Endothelial cell of umbilical vein (primary cell): ENCODE measurements around the gene ITSN1. TPM values are rescaled to one million over a fixed set of nuclear protein-coding genes. Genes with fewer than 3 reads are reported as not detected.

ENCODE experiments used
- Bru-seq: library from RNA; stranded (reverse); fragments of 400-500 nt; gene quantifications from one replicate; lab custom pipeline; 2021; lab: Mats Ljungman, UMichigan
- BruChase-seq, 2 experiments: library from RNA; stranded (reverse); fragments of 400-500 nt; gene quantifications; one replicate each; lab custom pipeline; 2021; lab: Mats Ljungman, UMichigan
- BruUV-seq: library from RNA; stranded (reverse); fragments of 400-500 nt; replicated peaks from 2 replicates; lab custom pipeline; 2021; lab: Mats Ljungman, UMichigan
- CTCF ChIA-PET: fragments of 300-600, 350-600 bp; sonication (Branson Sonifier 250); formaldehyde crosslinking; loops from one replicate; lab custom pipeline; 2021; ENCODE audit warnings: antibody characterized with exemption, inconsistent platforms; lab: Charles Lee
- POLR2A ChIA-PET: fragments of 300-600, 350-600 bp; sonication (Branson Sonifier 250); formaldehyde crosslinking; loops from one replicate; lab custom pipeline; 2021; ENCODE audit warnings: antibody characterized with exemption, inconsistent platforms; lab: Charles Lee
- DNase-seq: peaks from one replicate; pipeline ENCODE4 v3.0.0-alpha.2; 2011; ENCODE audit warnings: low read depth, low spot score
- FAIRE-seq: peaks from 2 replicates; lab custom pipeline; 2011; peaks lifted over from hg19 to GRCh38; lab: Jason Lieb, UNC
- H2AFZ ChIP-seq: 2 replicates; pipeline ENCODE4 v1.6.0; 2012; ENCODE audit warnings: low read depth, low read length, control low read depth, inconsistent platforms
- H3K27ac ChIP-seq: 2 replicates; pipeline ENCODE4 v1.5.1; 2011; ENCODE audit warnings: low read depth, mild to moderate bottlenecking, control low read depth, low read length, moderate library complexity; ENCODE audit not compliant: insufficient read depth
- H3K27me3 ChIP-seq, 2 experiments: 2 replicates each; pipeline versions ENCODE4 v1.6.0 to v1.6.1; 2011; ENCODE audit warnings: low read length in 2 of 2, mixed read lengths in 1 of 2; ENCODE audit not compliant: control insufficient read depth in 2 of 2, insufficient read depth in 2 of 2
- H3K36me3 ChIP-seq, 2 experiments: 2 replicates in 1 of 2; 3 replicates in 1 of 2; pipeline ENCODE4 v1.5.1; 2011; ENCODE audit warnings: low read length in 2 of 2, mild to moderate bottlenecking in 1 of 2, moderate library complexity in 1 of 2; ENCODE audit not compliant: control insufficient read depth in 2 of 2, insufficient read depth in 2 of 2; ENCODE audit errors: extremely low read depth in 1 of 2
- H3K4me1 ChIP-seq: 3 replicates; pipeline ENCODE4 v1.5.1; 2011; ENCODE audit warnings: mild to moderate bottlenecking, low read length; ENCODE audit not compliant: control insufficient read depth, insufficient read depth; ENCODE audit errors: extremely low read depth
- H3K4me2 ChIP-seq: 2 replicates; pipeline ENCODE4 v1.6.1; 2011; ENCODE audit warnings: low read length, control low read depth, mixed read lengths; ENCODE audit not compliant: insufficient read depth
- H3K4me3 ChIP-seq, 3 experiments: fragments of 200-600 bp in 1 of 3; sonication (generic), shearing (Covaris generic) in 1 of 3; replicated peaks in 1 of 3; 2 replicates each; pipeline ENCODE4 v1.5.1; 2011 to 2016; ENCODE audit warnings: control low read depth in 3 of 3, low read length in 3 of 3, mild to moderate bottlenecking in 2 of 3, inconsistent platforms in 1 of 3, low read depth in 1 of 3, moderate library complexity in 1 of 3; ENCODE audit not compliant: insufficient read depth in 1 of 3
- H3K79me2 ChIP-seq: 2 replicates; pipeline ENCODE4 v1.6.0; 2012; ENCODE audit warnings: low read length, inconsistent platforms; ENCODE audit not compliant: control insufficient read depth, insufficient read depth
- H3K9ac ChIP-seq: replicated peaks from 2 replicates; pipeline ENCODE3; 2011; ENCODE audit warnings: low read length, control low read depth; ENCODE audit not compliant: insufficient read depth; ENCODE audit errors: extremely low read depth
- H3K9me1 ChIP-seq: replicated peaks from 3 replicates; pipeline ENCODE4 v1.6.0; 2011; ENCODE audit warnings: mild to moderate bottlenecking, low read length; ENCODE audit not compliant: control insufficient read depth, insufficient read depth; ENCODE audit errors: extremely low read depth
- H3K9me3 ChIP-seq: replicated peaks from 2 replicates; pipeline ENCODE4 v1.5.1; 2012; ENCODE audit warnings: low read length, inconsistent platforms; ENCODE audit not compliant: control insufficient read depth, insufficient read depth
- H4K20me1 ChIP-seq: replicated peaks from 2 replicates; pipeline ENCODE3; 2011; ENCODE audit warnings: mild to moderate bottlenecking, low read length; ENCODE audit not compliant: control insufficient read depth, insufficient read depth; ENCODE audit errors: extremely low read depth
- CTCF ChIP-seq, 2 donors: IDR thresholded peaks; 1 replicate in 1 of 2; 2 replicates in 1 of 2; pipeline ENCODE4 v1.5.1; 2011; ENCODE audit warnings: low read length in 2 of 2, mild to moderate bottlenecking in 2 of 2, moderate library complexity in 2 of 2, control low read depth in 1 of 2, inconsistent platforms in 1 of 2, low read depth in 1 of 2; ENCODE audit not compliant: insufficient read depth in 1 of 2; ENCODE audit errors: extremely low read depth in 1 of 2
- EZH2 ChIP-seq: IDR thresholded peaks from 2 replicates; pipeline ENCODE4 v1.6.1; 2012; ENCODE audit warnings: borderline replicate concordance, low read depth, mild to moderate bottlenecking, moderate library complexity, low read length, inconsistent platforms; ENCODE audit not compliant: severe bottlenecking
- FOS ChIP-seq: IDR thresholded peaks from 2 replicates; pipeline ENCODE4 v1.6.1; 2011; ENCODE audit warnings: mild to moderate bottlenecking, low read length, moderate library complexity, borderline replicate concordance; ENCODE audit not compliant: insufficient read depth
- GATA2 ChIP-seq: IDR thresholded peaks from 2 replicates; pipeline ENCODE4 v1.7.0; 2011; ENCODE audit warnings: low read depth, mild to moderate bottlenecking, moderate library complexity, mixed read lengths, low read length; ENCODE audit not compliant: insufficient read length, insufficient read depth
- JUN ChIP-seq: IDR thresholded peaks from 2 replicates; pipeline ENCODE4 v1.6.1; 2011; ENCODE audit warnings: borderline replicate concordance, low read depth; ENCODE audit not compliant: insufficient read length, insufficient read depth
- MYC ChIP-seq: IDR thresholded peaks from one replicate; pipeline ENCODE4 v1.6.1; 2011; ENCODE audit warnings: mild to moderate bottlenecking, low read depth, low read length
- POLR2A ChIP-seq: IDR thresholded peaks from 2 replicates; pipeline ENCODE4 v1.6.1; 2012; ENCODE audit warnings: low read depth, mild to moderate bottlenecking, control low read depth, low read length
- POLR2AphosphoS5 ChIP-seq: IDR thresholded peaks from 2 replicates; pipeline ENCODE4 v1.6.1; 2012; ENCODE audit warnings: low read depth, mild to moderate bottlenecking, control low read depth, low read length, moderate library complexity; ENCODE audit not compliant: insufficient read depth
- dilution Hi-C: fragments of 300-500 bp; cut with MboI; formaldehyde crosslinking; loops from one replicate; pipeline ENCODE4 v1.15.0; 2019; ENCODE audit warnings: low sequenced_read_pairs; ENCODE audit not compliant: extremely low pct_ligation_motif_present
- intact Hi-C: fragments of 100-400 bp; cut with micrococcal nuclease; formaldehyde crosslinking; loops from one replicate; pipeline ENCODE4 v1.10.0; 2022
- long read RNA-seq: library from polyadenylated mRNA; stranded (forward); transcript quantifications from one replicate; pipeline ENCODE4 v2.0.0, GENCODE V29; 2021
- polyA minus RNA-seq, 3 experiments: library from RNA; depleted of rRNA, polyadenylated mRNA; stranded (reverse); fragments of >200 nt; gene quantifications; 1 replicate in 1 of 3; 2 replicates in 2 of 3; pipeline ENCODE4 v1.2.3, GENCODE V29; 2011
- polyA plus RNA-seq, 4 experiments: library from polyadenylated mRNA; depleted of rRNA in 3 of 4; stranded (reverse) in 3 of 4; unstranded in 1 of 4; fragments of >200 nt; gene quantifications; 2 replicates each; pipeline versions ENCODE4 v1.2.1 to v1.2.3, GENCODE V29; 2011 to 2012; ENCODE audit warnings: missing spikeins in 1 of 4
- total RNA-seq: library from RNA; stranded (reverse); gene quantifications from 2 replicates; pipeline ENCODE4 v1.2.3, GENCODE V29; 2021
- TF ChIP-seq, protein P1 (sequence below): IDR thresholded peaks from 2 replicates; pipeline ENCODE4 v1.6.1; 2011; ENCODE audit not compliant: insufficient read depth, insufficient read length

The ITSN1 gene
- total RNA-seq (86.8 and 91.9 TPM in 2 replicates), polyA plus RNA-seq (62.1 and 72.2 TPM in 2 replicates), polyA minus RNA-seq (140 TPM in 2 replicates), Bru-seq, nascent RNA (percentile 89 among the genes with signal in this experiment), BruChase-seq, experiment 1, labeled RNA remaining after a 6-hour chase (percentile 84 among the genes with signal in this experiment), BruChase-seq, experiment 2, labeled RNA remaining after a 2-hour chase (percentile 81 among the genes with signal in this experiment)
- 86.0 and 94.1 TPM in 2 replicates for polyA plus RNA-seq (2011; cell fraction: cytosol; rRNA removed)
- polyA plus RNA-seq (2011; cell fraction: nucleus; rRNA removed): 317 and 318 TPM in 2 replicates
- polyA plus RNA-seq (2012): 76.2 and 79.8 TPM in 2 replicates
- 47.3 TPM for polyA minus RNA-seq (2011; cell fraction: cytosol; rRNA and poly(A)+ RNA removed)
- 171 and 174 TPM in 2 replicates for polyA minus RNA-seq (2011; cell fraction: nucleus; rRNA and poly(A)+ RNA removed)
- long read RNA-seq, full-length matches to known transcripts: 20 of 53 reads
- long read RNA-seq, partial matches to known transcripts: 16 of 53 reads
- long read RNA-seq, other reads (novel, unspliced or antisense): 17 of 53 reads

DNA sequence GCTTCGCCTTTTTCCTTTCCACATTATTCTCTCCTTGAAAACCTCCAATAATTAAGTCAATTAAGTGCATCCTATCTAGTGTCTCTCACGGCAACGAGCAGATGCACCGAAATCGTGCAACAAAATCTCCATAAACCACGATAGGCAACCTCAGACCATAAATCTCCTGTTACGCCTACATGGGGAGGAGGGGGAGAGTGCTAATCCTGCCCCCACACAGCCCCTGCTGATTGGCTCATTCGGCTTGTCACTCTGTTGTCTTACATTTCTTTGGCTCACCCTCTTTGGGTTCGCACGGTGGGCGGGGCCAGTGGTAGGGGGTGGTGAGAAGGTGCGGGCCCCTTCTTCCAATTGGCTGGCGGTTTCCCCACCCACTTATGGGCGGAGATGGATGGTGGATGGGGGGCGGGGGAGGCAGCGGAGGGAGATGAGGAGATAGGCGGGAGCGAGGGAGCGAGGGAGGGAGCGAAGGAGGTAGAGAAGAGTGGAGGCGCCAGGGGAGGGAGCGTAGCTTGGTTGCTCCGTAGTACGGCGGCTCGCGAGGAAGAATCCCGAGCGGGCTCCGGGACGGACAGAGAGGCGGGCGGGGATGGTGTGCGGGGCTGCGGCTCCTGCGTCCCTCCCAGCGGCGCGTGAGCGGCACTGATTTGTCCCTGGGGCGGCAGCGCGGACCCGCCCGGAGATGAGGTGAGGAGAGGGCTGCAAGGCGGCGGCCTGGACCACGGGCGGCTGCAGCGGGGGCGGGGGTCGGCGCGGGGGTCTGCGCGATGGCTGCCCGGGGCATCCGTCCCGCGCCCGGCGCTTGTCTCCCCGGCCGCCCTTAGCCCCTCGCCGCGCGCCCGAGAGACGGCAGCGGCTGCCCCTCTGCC is at the start of gene ITSN1:
Gene ITSN1 (plus strand): TSS at position 475 of the 869 bp plus-strand sequence. CDS start 76,328 bp downstream, outside the sequence.
- Histone ChIP-seq H3K4me1 (peaks cover 19% of the 10 kb centered on the region), H3K36me3 (no peaks in the 10 kb centered on the region), H3K9ac (peak within 1 kb of the TSS; percentile 82), H3K4me3 (peak within 1 kb of the TSS; percentile 54 to 84 (median 76)), H3K27ac (peak within 1 kb of the TSS; percentile 66), H3K9me1 (no peaks in the 10 kb centered on the region), H4K20me1 (no peaks in the 10 kb centered on the region), H3K27me3 (no peaks in the 10 kb centered on the region), H2AFZ (peak within 1 kb of the TSS; percentile 74), H3K9me3 (no peaks in the 10 kb centered on the region), H3K79me2 (peaks cover 66% of the 10 kb centered on the region), H3K4me2 (peak within 1 kb of the TSS; percentile 97)
- POLR2A ChIA-PET: no interaction called here
- BruUV-seq: no TSS peak
- CTCF ChIA-PET: no interaction called here
- intact Hi-C loops: loop anchor here (1.0 to 5.0 kb wide), 5 partner anchors 41 to 252 kb away; no protein-coding TSS in a partner anchor
- TF ChIP-seq CTCF (IDR thresholded peaks at IDR 0.05; ENCODE audit: extremely low read depth in 1 of 2, insufficient read depth in 1 of 2, low read depth in 1 of 2, low read length in 2 of 2): no peak
- TF ChIP-seq EZH2: no peak
- peak; percentile 68 for TF ChIP-seq POLR2AphosphoS5
- TF ChIP-seq GATA2: peak; percentile 83
- no peak for TF ChIP-seq JUN
- TF ChIP-seq FOS: no peak
- TF ChIP-seq, protein P1, sequence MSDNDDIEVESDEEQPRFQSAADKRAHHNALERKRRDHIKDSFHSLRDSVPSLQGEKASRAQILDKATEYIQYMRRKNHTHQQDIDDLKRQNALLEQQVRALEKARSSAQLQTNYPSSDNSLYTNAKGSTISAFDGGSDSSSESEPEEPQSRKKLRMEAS: no peak
- peak; percentile 70 for TF ChIP-seq POLR2A
- no peak for TF ChIP-seq MYC
- dilution Hi-C loops: no loop called here
- FAIRE-seq (no peak), DNase-seq (peak; percentile 99)
